OCI-LY7 (cell line): ENCODE results near the gene P3H3. TPM values are rescaled to one million over a fixed set of nuclear protein-coding genes. Genes with fewer than 3 reads are reported as not detected.

Source experiments
- BruUV-seq: library from RNA; stranded (reverse); fragments of 400-500 nt; replicated peaks from 2 replicates; lab custom pipeline; 2021; lab: Mats Ljungman, UMichigan
- CTCF ChIA-PET: fragments of 300-600 bp; sonication (Branson Sonifier 250); formaldehyde crosslinking; loops from one replicate; lab custom pipeline; 2022; ENCODE audit warnings: antibody characterized with exemption; ENCODE audit not compliant: unreplicated experiment; lab: Charles Lee
- POLR2A ChIA-PET: fragments of 300-600 bp; sonication (Branson Sonifier 250); formaldehyde crosslinking; loops from one replicate; lab custom pipeline; 2022; ENCODE audit warnings: antibody characterized with exemption; lab: Charles Lee
- DNase-seq: peaks from one replicate; pipeline ENCODE4 v3.0.0-alpha.2; 2015; ENCODE audit warnings: low spot score
- H2AFZ ChIP-seq: fragments of 200-600 bp; sonication (generic), shearing (Covaris generic); 2 replicates; pipeline ENCODE4 v1.6.1; 2014; ENCODE audit warnings: mild to moderate bottlenecking, antibody characterized with exemption, low read length, moderate library complexity
- H3K27ac ChIP-seq: fragments of 200-600 bp; sonication (generic); 2 replicates; pipeline ENCODE4 v1.5.1; 2014; ENCODE audit warnings: mixed run types, low read depth, mild to moderate bottlenecking, moderate library complexity, low read length, inconsistent platforms; ENCODE audit not compliant: poor library complexity, severe bottlenecking
- H3K36me3 ChIP-seq: fragments of 200-600 bp; sonication (generic); 2 replicates; pipeline ENCODE4 v1.6.1; 2014; ENCODE audit warnings: mild to moderate bottlenecking, antibody characterized with exemption, low read length, moderate library complexity, mixed read lengths; ENCODE audit not compliant: insufficient read depth
- H3K4me1 ChIP-seq: fragments of 200-600 bp; sonication (generic); 2 replicates; pipeline ENCODE4 v1.5.1; 2014; ENCODE audit warnings: mild to moderate bottlenecking, low read length; ENCODE audit not compliant: insufficient read depth, poor library complexity, severe bottlenecking
- H3K4me2 ChIP-seq: fragments of 200-600 bp; sonication (generic); 2 replicates; pipeline ENCODE4 v1.6.1; 2014; ENCODE audit warnings: mild to moderate bottlenecking, low read length
- H3K4me3 ChIP-seq: fragments of 200-600 bp; sonication (generic); 2 replicates; pipeline ENCODE4 v1.5.1; 2014; ENCODE audit warnings: mild to moderate bottlenecking, low read depth, low read length; ENCODE audit not compliant: poor library complexity, severe bottlenecking
- H3K79me2 ChIP-seq: fragments of 200-600 bp; sonication (generic); 2 replicates; pipeline ENCODE4 v1.6.1; 2016; ENCODE audit warnings: low read depth, mild to moderate bottlenecking, low read length, moderate library complexity, mixed read lengths; ENCODE audit not compliant: insufficient read depth
- H3K9me2 ChIP-seq: fragments of 200-600 bp; sonication (generic); 2 replicates; pipeline ENCODE4 v1.6.1; 2016; ENCODE audit warnings: mild to moderate bottlenecking, low read length, mixed read lengths; ENCODE audit not compliant: insufficient read depth
- H3K9me3 ChIP-seq: fragments of 200-600 bp; sonication (generic); 2 replicates; pipeline ENCODE4 v1.6.1; 2014; ENCODE audit warnings: mild to moderate bottlenecking, mixed run types, low read length, mixed read lengths
- H4K20me1 ChIP-seq: fragments of 200-600 bp; sonication (generic); 2 replicates; pipeline ENCODE4 v1.6.1; 2014; ENCODE audit warnings: mild to moderate bottlenecking, antibody characterized with exemption, low read length, moderate library complexity, mixed read lengths; ENCODE audit not compliant: insufficient read depth
- EZH2phosphoT487 ChIP-seq: fragments of 200-600 bp; sonication (generic); IDR thresholded peaks from 2 replicates; pipeline ENCODE4 v1.6.1; 2018; ENCODE audit warnings: low read depth, borderline replicate concordance, mild to moderate bottlenecking, mixed run types, antibody characterized with exemption, low read length, moderate library complexity, mixed read lengths
- intact Hi-C: fragments of 100-400 bp; cut with micrococcal nuclease; formaldehyde crosslinking; loops from one replicate; pipeline ENCODE4 v1.10.0; 2022; ENCODE audit not compliant: unreplicated experiment
- total RNA-seq, 2 experiments: library from RNA; depleted of rRNA in 1 of 2; stranded (reverse); fragments of >200 nt in 1 of 2; shearing (Covaris generic) in 1 of 2; gene quantifications; 2 replicates each; pipeline ENCODE4 v1.2.3, GENCODE V29; 2014 to 2022
- TF ChIP-seq, protein P1 (sequence below): fragments of 200-600 bp; sonication (generic); conservative IDR thresholded peaks from 2 replicates; pipeline ENCODE4 v1.5.1; 2014; ENCODE audit warnings: mild to moderate bottlenecking, antibody characterized with exemption, low read length, moderate library complexity, mixed read lengths

Gene P3H3
- total RNA-seq, 2 experiments from 2014 or later, result 0.93 to 1.0 TPM

DNA sequence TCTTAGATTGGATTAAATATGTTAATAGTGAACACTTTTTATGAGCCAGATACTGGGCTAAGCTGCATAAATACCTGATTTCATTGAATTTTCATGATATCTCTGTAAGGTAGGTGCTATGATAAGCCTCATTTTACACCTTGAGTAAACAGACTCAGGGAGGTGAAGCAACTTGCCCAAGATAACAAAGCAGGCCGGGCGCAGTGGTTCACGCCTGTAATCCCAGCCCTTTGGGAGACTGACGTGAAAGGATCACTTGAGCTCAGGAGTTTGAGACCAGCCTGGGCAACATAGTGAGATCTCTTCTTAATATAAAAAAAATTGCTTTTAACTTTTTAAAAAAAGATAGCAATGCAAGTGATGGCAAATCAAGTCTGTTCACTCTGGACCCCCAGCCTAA is 13.9 kb downstream of the P3H3 start:
- H3K4me3 ChIP-seq, result no peak overlapping the region
- H3K9me3 ChIP-seq, result no peaks in the 10 kb centered on the region
- no peak overlapping the region for H3K4me2 ChIP-seq
- H2AFZ ChIP-seq, result no peak overlapping the region
- H3K79me2 ChIP-seq, result no peaks in the 10 kb centered on the region
- peaks cover 55% of the 10 kb centered on the region for H3K4me1 ChIP-seq
- no peaks in the 10 kb centered on the region for H4K20me1 ChIP-seq
- H3K36me3 ChIP-seq, result peaks cover 27% of the 10 kb centered on the region
- no peak overlapping the region for H3K27ac ChIP-seq
- no peaks in the 10 kb centered on the region for H3K9me2 ChIP-seq
- DNase-seq, result no peak
- no TSS peak for BruUV-seq
- intact Hi-C loops, result no loop called here
- CTCF ChIA-PET, result interaction anchor here (0.7 to 3.2 kb wide), 3 partner anchors 10 to 25 kb away, joined by 4 to 14 read pairs (median 4); partner anchors contain the start of genes CDCA3, TPI1 and USP5
- POLR2A ChIA-PET, result interaction anchor here (0.5 to 4.4 kb wide), 3 partner anchors 10 to 398 kb away, joined by 3 to 101 read pairs (median 3); partner anchors contain the start of genes CDCA3 and USP5
- TF ChIP-seq EZH2phosphoT487, result no peak
- TF ChIP-seq, protein P1, sequence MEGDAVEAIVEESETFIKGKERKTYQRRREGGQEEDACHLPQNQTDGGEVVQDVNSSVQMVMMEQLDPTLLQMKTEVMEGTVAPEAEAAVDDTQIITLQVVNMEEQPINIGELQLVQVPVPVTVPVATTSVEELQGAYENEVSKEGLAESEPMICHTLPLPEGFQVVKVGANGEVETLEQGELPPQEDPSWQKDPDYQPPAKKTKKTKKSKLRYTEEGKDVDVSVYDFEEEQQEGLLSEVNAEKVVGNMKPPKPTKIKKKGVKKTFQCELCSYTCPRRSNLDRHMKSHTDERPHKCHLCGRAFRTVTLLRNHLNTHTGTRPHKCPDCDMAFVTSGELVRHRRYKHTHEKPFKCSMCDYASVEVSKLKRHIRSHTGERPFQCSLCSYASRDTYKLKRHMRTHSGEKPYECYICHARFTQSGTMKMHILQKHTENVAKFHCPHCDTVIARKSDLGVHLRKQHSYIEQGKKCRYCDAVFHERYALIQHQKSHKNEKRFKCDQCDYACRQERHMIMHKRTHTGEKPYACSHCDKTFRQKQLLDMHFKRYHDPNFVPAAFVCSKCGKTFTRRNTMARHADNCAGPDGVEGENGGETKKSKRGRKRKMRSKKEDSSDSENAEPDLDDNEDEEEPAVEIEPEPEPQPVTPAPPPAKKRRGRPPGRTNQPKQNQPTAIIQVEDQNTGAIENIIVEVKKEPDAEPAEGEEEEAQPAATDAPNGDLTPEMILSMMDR, result no peak

DNA sequence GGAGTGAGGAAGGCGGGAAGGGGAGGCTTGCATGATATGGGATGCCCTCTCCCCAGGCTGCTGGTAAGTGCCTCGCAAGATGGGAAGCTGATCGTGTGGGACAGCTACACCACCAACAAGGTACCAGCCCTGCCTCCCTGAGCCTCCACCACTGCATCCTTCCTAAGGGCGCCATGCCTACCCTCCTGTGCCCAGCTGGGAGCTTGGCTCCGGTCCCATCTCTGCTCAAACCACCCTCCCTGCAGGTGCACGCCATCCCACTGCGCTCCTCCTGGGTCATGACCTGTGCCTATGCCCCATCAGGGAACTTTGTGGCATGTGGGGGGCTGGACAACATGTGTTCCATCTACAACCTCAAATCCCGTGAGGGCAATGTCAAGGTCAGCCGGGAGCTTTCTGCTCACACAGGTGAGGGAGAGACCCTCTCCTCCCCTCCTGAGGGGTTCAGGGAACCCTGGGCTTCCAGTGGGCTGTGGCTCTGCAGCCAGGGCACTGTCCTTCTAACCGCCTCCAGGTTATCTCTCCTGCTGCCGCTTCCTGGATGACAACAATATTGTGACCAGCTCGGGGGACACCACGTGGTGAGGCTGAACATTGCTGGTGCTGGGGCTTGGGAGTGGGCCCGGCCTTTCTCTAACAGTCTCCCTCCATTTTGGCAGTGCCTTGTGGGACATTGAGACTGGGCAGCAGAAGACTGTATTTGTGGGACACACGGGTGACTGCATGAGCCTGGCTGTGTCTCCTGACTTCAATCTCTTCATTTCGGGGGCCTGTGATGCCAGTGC is 15.1 kb downstream of the P3H3 start:
- H3K27ac ChIP-seq, result no peak overlapping the region
- H3K4me3 ChIP-seq, result no peak overlapping the region
- TF ChIP-seq, protein P1, result peak; percentile 55
- TF ChIP-seq EZH2phosphoT487, result no peak
- intact Hi-C loops, result no loop called here
- no TSS peak for BruUV-seq
- peak overlapping the region; percentile 30; the same call in 1 of the 2 replicates for H3K4me2 ChIP-seq
- H3K79me2 ChIP-seq, result no peaks in the 10 kb centered on the region
- no peaks in the 10 kb centered on the region for H3K9me3 ChIP-seq
- H4K20me1 ChIP-seq, result no peaks in the 10 kb centered on the region
- DNase-seq, result peak; percentile 68
- peaks cover 49% of the 10 kb centered on the region for H3K4me1 ChIP-seq
- no peaks in the 10 kb centered on the region for H3K9me2 ChIP-seq
- CTCF ChIA-PET, result interaction anchor here (0.8 to 3.2 kb wide), 2 partner anchors 8 to 30 kb away, joined by 3 to 14 read pairs; partner anchors contain the start of genes CDCA3, SPSB2 and USP5
- H2AFZ ChIP-seq, result no peak overlapping the region
- H3K36me3 ChIP-seq, result peaks cover 39% of the 10 kb centered on the region
- POLR2A ChIA-PET, result interaction anchor here (0.6 to 1.0 kb wide), 3 partner anchors 8 to 150 kb away, joined by 3 to 5 read pairs (median 3); partner anchors contain the start of genes CDCA3 and USP5

DNA sequence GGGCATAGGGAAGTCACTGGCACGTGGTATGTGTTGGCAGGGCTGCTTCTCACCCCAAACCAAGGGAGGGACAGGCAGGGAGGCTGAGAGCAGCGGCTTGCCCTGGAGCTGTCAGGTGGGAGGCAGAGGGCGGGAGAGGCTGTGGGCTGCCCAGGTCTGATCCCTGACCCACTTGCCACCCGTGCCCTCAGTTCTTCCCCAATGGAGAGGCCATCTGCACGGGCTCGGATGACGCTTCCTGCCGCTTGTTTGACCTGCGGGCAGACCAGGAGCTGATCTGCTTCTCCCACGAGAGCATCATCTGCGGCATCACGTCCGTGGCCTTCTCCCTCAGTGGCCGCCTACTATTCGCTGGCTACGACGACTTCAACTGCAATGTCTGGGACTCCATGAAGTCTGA is 17.2 kb downstream of the P3H3 start:
- TF ChIP-seq EZH2phosphoT487, result no peak
- TF ChIP-seq, protein P1, result no peak
- CTCF ChIA-PET, result no interaction called here
- Histone ChIP-seq H3K27ac (no peak overlapping the region), H3K79me2 (peaks cover 16% of the 10 kb centered on the region), H3K9me2 (no peaks in the 10 kb centered on the region), H3K9me3 (no peaks in the 10 kb centered on the region), H2AFZ (no peak overlapping the region), H3K36me3 (peaks cover 60% of the 10 kb centered on the region), H3K4me3 (no peak overlapping the region), H4K20me1 (no peaks in the 10 kb centered on the region), H3K4me1 (peaks cover 50% of the 10 kb centered on the region), H3K4me2 (no peak overlapping the region)
- intact Hi-C loops, result no loop called here
- POLR2A ChIA-PET, result no interaction called here
- DNase-seq, result no peak
- BruUV-seq, result no TSS peak
